DMS153 (cell line): ENCODE measurements around the gene ACAP1.
"Not testable (repeated sequence)": the region's sequence is repeated elsewhere in the genome, so short reads cannot be mapped to it uniquely, and the experiment has no call there.

Experiments used
- DNase-seq: peaks from one replicate; lab custom pipeline; 2025; lab: John Stamatoyannopoulos, UW

ACAP1 gene

GRCh38 chr17:7356072-7356549 lies 19.8 kb downstream of the ACAP1 start:
- peak; percentile 49 for DNase-seq

- DNase-seq: no peak
Measured at GRCh38 chr17:7356756-7357155, 20.4 kb downstream of the ACAP1 start.

DNA sequence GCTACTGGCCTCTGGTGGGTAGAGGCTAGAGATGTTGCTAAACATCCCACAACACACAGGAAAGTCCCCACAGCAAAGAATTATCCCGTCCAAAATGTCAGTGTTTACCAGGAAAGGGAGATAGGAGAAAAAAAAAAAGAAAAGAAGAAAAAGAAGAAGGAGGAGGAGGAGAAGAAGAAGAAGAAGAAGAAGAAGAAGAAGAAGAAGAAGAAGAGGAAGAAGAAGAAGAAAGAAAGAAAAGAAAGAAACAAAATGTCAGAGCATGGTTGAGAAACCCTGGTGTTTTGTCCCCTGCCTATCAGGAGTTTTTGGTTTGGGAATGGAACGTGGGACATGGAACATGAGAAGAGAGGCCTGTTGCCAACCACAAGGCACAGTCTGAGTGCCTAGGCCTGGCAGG lies 21.1 kb downstream of the ACAP1 start:
- no peak for DNase-seq

GRCh38 chr17:7361906-7362305 lies 25.6 kb downstream of the ACAP1 start:
- no peak for DNase-seq

- DNase-seq: no peak
Measured at GRCh38 chr17:7363311-7363710, 27.0 kb downstream of the ACAP1 start.

DNA sequence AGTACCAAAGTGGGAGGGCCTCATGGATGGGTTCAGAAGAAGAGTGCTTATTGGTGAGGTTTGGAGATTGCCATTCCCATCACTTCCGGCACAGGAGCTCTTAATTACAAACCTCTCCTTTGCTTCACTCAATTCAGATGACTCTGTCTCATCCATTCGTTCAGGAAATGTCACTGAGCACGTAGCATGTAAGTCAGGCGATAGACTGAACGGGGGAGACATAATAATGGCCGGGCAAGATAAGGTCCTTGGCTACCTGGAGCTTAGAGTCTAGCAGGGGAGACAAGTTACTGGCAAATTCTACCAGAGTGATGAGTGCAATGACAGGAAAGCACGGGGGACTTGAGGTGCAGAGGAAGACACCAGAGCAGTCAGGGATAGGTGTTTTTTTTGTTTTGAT lies 29.6 kb downstream of the ACAP1 start:
- DNase-seq: not testable (repeated sequence)

- DNase-seq: no peak
Measured at GRCh38 chr17:7367083-7367482, 30.8 kb downstream of the ACAP1 start.

GRCh38 chr17:7367918-7368598 lies 31.7 kb downstream of the ACAP1 start:
- DNase-seq: no peak

- DNase-seq: not testable (repeated sequence)
Measured at GRCh38 chr17:7368599-7368994, 32.3 kb downstream of the ACAP1 start.

DNA sequence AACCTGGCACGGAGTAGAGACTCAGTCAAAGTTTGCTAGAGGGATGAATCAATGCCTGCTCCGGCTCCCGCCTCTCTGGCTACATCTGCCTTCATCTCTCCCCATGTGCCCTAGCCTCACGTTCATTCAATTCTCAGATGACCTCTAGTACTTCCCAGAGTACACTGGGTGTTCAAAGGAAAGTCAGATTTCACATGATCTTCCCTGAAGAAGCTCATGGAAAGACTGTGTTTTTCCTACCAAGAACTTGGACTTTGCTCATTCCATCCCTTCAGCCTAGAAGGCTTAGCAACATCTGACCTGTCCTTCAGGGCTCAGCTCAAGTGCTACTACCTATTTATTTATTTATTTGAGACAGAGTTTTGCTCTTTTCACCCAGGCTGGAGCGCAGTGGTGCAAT lies 33.5 kb downstream of the ACAP1 start:
- DNase-seq: no peak

GRCh38 chr17:7370853-7371252 lies 34.5 kb downstream of the ACAP1 start:
- DNase-seq: no peak

DNA sequence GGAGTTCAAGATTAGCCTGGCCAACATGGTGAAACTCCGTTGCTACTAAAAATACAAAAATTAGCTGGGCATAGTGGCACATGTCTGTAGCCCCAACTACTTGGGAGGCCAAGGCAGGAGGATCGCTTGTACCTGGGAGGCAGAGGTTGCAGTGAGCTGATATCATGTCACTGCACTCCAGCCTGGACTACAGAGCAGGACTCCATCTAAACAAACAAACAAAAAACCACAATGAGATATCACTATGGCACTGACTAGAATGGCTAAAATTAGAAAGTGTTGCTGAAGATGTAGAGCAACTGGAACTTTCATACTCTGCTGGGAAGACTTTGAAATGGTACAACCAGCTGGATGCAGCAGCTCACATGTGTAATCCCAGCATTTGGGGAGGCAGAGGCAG lies 38.0 kb downstream of the ACAP1 start:
- DNase-seq: no peak

- DNase-seq: no peak
Measured at GRCh38 chr17:7379134-7379533, 42.8 kb downstream of the ACAP1 start.

GRCh38 chr17:7380321-7380720 lies 44.0 kb downstream of the ACAP1 start:
- DNase-seq: no peak

DNA sequence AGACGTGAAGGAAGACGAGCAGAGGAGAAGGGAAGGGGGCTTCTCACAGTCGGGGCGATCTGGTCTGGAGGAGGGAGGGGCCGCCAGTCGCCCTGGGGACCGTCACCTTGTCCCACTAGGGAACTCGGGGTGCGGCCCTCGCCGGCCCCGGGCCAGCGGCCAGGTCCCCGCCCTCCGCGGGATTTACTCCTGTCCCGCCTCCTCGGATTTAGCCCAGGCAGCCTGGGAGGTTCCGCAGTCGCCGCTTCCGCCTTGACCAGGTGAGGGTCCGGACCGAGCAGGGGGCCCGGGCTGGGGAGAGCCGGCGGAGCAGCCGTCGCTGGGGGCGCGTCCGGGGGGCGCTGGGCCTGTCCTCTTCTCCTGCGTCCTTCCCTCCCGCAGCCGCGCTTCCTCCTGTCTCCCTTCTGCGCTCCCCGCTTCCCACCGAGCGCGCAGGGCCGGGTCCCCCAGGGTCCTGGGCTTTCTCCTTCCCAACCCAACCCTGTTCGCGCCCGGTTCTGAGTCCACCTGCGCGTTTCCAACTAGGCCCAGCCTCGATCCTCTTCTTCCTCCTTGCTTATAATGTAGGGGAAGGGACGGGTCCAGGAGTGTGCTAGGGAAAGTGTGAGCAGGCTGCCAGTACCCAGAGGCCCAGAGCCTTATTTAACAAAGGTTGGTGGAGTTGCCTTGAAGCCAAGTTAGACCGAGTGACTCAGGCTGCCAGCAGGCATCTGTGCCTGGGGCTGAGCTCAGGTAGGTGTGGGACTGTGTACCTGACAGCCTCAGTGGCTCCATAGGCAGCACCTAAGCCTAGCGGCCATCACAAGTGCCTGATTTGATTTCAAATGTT lies 44.7 kb downstream of the ACAP1 start, which contains the start of gene TNK1:
Gene TNK1 (plus strand): TSS at position 235 of the 829 bp plus-strand sequence. CDS start 1,838 bp downstream, outside the sequence.
- no peak for DNase-seq

DNA sequence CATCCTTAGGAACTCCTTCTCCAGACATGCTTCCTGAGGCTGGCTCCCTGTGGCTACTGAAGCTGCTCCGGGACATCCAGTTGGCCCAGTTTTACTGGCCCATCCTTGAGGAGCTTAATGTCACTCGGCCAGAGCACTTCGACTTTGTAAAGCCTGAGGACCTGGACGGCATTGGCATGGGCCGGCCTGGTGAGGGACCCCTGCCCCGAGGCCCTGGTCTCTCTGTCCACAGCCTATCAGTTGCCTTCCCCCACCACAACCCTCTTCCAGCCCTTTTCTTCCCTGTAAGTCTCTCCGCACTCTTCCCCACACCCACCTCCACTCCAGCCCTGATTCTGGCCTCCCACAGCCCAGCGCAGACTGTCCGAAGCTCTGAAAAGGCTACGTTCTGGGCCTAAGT lies 46.6 kb downstream of the ACAP1 start:
- no peak for DNase-seq

DNA sequence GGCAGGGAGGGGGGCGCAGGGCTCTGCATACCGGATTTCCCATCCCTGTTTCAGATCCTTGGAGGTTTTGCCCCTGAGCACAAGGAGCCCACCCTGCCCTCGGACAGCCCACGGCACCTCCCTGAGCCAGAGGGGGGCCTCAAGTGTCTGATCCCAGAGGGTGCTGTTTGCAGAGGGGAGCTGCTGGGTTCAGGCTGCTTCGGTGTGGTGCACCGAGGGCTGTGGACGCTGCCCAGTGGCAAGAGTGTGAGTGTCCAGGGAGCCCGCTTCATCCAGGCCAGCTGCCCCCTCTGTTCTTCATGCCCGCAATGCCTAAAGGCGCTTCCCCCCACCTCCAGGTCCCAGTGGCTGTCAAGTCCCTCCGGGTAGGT lies 47.0 kb downstream of the ACAP1 start:
- no peak for DNase-seq

DNA sequence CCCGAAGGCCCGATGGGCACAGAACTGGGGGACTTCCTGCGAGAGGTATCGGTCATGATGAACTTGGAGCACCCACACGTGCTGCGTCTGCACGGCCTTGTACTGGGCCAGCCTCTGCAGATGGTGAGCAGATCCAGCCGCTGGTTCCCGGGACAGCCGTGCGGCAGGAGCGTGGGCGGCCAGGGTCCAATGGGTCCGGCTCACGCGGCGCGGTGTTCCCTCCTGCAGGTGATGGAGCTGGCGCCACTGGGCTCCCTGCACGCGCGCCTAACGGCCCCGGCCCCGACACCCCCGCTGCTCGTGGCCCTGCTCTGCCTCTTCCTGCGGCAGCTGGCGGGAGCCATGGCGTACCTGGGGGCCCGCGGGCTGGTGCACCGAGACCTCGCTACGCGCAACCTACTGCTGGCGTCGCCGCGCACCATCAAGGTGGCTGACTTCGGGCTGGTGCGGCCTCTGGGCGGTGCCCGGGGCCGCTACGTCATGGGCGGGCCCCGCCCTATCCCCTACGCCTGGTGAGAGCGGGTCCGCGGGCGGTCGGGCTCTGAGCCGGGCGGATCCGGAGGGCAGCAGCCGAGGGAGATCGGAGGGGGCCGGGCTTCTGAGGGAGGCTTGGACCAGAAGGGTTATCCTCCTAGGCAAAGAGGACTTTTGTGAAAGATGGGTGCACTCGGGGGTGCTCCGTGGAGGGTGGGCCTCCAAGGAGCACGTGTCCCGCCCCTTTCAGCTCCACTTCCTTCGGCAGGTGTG lies 47.6 kb downstream of the ACAP1 start:
- no peak for DNase-seq

- DNase-seq: no peak
Measured at GRCh38 chr17:7384489-7385081, 48.3 kb downstream of the ACAP1 start.

GRCh38 chr17:7388856-7389255 lies 52.5 kb downstream of the ACAP1 start:
- DNase-seq: no peak

GRCh38 chr17:7389924-7390910 lies 53.9 kb downstream of the ACAP1 start:
- no peak for DNase-seq
